ENCODE results near the gene PHKB.

DNA sequence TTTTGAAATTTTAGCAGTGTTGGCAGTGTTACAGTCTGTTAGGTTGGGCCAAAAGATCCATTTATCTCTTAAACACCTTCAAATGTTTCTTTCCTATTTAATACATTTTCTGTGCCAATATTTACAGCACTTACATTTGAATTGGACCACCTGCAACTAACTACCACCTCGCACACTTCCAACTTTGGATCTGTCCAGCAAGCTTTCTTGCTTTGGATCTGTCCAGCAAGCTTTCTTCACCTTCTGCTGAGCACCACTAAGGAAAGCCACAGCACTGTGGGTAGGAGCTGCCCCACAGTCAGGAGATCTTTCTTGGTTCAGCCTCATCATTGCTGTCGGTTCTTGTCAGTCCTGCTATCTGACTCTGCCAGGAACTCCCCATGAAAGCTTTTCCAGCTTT lies 129.3 kb downstream of the PHKB start:
- TF ChIP-seq, protein P1, sequence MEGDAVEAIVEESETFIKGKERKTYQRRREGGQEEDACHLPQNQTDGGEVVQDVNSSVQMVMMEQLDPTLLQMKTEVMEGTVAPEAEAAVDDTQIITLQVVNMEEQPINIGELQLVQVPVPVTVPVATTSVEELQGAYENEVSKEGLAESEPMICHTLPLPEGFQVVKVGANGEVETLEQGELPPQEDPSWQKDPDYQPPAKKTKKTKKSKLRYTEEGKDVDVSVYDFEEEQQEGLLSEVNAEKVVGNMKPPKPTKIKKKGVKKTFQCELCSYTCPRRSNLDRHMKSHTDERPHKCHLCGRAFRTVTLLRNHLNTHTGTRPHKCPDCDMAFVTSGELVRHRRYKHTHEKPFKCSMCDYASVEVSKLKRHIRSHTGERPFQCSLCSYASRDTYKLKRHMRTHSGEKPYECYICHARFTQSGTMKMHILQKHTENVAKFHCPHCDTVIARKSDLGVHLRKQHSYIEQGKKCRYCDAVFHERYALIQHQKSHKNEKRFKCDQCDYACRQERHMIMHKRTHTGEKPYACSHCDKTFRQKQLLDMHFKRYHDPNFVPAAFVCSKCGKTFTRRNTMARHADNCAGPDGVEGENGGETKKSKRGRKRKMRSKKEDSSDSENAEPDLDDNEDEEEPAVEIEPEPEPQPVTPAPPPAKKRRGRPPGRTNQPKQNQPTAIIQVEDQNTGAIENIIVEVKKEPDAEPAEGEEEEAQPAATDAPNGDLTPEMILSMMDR (IDR thresholded peaks at IDR 0.05; ENCODE audit: low read depth, low read length, poor library complexity, severe bottlenecking), result no peak
- no peak for TF ChIP-seq EZH2phosphoT487 (IDR thresholded peaks at IDR 0.05; ENCODE audit: borderline replicate concordance, low read length)

All from DOHH2 (cell line).